ENCODE results near the gene TXNDC8.
"Not testable (repeated sequence)": the region's sequence is repeated elsewhere in the genome, so short reads cannot be mapped to it uniquely, and the experiment has no call there.

DNA sequence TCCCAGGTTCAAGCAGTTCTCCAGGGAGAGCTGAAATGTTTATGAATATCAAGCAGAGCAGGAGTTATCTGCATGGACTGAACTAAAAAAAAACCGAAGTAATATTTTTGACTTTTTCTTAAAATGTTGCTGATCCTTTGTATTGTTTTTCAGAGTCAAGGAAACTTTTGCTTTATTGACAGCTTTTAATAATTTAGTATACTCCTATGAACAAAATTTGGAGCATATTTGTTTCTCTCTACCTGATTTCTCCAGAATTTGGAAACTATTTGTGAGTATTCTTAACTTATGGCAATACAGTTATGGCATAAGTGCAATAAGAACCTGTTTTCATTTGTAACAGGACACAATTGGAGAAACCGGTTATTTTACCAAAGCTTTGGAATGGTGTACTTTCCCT, 25.7 kb downstream of the TXNDC8 start:
- TF ChIP-seq, protein P1, sequence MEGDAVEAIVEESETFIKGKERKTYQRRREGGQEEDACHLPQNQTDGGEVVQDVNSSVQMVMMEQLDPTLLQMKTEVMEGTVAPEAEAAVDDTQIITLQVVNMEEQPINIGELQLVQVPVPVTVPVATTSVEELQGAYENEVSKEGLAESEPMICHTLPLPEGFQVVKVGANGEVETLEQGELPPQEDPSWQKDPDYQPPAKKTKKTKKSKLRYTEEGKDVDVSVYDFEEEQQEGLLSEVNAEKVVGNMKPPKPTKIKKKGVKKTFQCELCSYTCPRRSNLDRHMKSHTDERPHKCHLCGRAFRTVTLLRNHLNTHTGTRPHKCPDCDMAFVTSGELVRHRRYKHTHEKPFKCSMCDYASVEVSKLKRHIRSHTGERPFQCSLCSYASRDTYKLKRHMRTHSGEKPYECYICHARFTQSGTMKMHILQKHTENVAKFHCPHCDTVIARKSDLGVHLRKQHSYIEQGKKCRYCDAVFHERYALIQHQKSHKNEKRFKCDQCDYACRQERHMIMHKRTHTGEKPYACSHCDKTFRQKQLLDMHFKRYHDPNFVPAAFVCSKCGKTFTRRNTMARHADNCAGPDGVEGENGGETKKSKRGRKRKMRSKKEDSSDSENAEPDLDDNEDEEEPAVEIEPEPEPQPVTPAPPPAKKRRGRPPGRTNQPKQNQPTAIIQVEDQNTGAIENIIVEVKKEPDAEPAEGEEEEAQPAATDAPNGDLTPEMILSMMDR (IDR thresholded peaks at IDR 0.05; ENCODE audit: poor library complexity, severe bottlenecking) = not testable (repeated sequence)
- not testable (repeated sequence) for TF ChIP-seq EZH2 (IDR thresholded peaks at IDR 0.05; ENCODE audit: borderline replicate concordance, insufficient read depth, low read length, poor library complexity, severe bottlenecking)

Data from neural cell (in vitro differentiated cells).